HL-60 (cell line): ENCODE data around the gene DIPK1A.
A peak's percentile ranks its signal among the peaks of the same experiment; 100 is the strongest.

Source experiments
- DNase-seq, 2 experiments: peaks; one replicate each; pipeline ENCODE4 v3.0.0-alpha.2; 2010 to 2020; ENCODE audit warnings: low read depth in 1 of 2, low spot score in 1 of 2
- H3K27ac ChIP-seq: fragments of 250-450 bp; sonication (Bioruptor Pico); replicated peaks from 2 replicates; pipeline ENCODE4 v1.5.1; 2020; ENCODE audit warnings: mild to moderate bottlenecking, moderate library complexity
- H3K27me3 ChIP-seq: fragments of 250-450 bp; sonication (Bioruptor Pico); 2 replicates; pipeline ENCODE4 v1.5.1; 2021; ENCODE audit warnings: mild to moderate bottlenecking, moderate library complexity; ENCODE audit not compliant: insufficient read depth, poor library complexity, severe bottlenecking
- H3K4me3 ChIP-seq: replicated peaks from 2 replicates; pipeline ENCODE4 v1.5.1; 2011; ENCODE audit warnings: mild to moderate bottlenecking, control low read depth, low read length; ENCODE audit not compliant: insufficient read depth
- GABPA ChIP-seq: IDR thresholded peaks from 2 replicates; pipeline ENCODE4 v1.6.1; 2012; ENCODE audit warnings: low read depth
- POLR2AphosphoS5 ChIP-seq: IDR thresholded peaks from 2 replicates; pipeline ENCODE4 v1.6.1; 2012; ENCODE audit warnings: low read depth
- SPI1 ChIP-seq: IDR thresholded peaks from 2 replicates; pipeline ENCODE4 v1.6.1; 2012; ENCODE audit warnings: low read depth, mild to moderate bottlenecking, borderline replicate concordance
- TF ChIP-seq, protein P1 (sequence below): IDR thresholded peaks from one replicate; pipeline ENCODE4 v1.5.1; 2011; ENCODE audit warnings: low read length, control low read depth, inconsistent platforms; ENCODE audit not compliant: insufficient read depth
- TF ChIP-seq, protein P2 (sequence below): IDR thresholded peaks from 2 replicates; pipeline ENCODE4 v1.6.1; 2012; ENCODE audit warnings: low read depth; ENCODE audit not compliant: insufficient replicate concordance

The DIPK1A gene

DNA sequence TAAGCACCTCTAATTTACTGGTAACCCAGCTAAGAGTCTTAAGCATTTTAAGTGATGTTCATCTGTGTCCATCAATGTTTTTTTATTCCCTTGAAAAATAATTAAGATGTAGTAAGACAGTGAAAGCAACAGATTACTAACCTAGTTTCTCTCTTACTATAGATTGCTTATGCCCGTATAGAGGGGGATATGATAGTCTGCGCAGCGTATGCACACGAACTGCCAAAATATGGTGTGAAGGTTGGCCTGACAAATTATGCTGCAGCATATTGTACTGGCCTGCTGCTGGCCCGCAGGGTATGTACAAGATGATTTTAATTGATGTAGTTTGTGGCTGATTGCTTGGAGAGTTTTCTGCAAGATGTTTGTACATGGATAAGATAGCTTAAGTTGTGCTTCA, 126.6 kb downstream of the DIPK1A start:
- H3K27me3 ChIP-seq, result no peaks in the 10 kb centered on the region
- TF ChIP-seq POLR2AphosphoS5 (no peak), GABPA (no peak), SPI1 (no peak)
- TF ChIP-seq, protein P1, sequence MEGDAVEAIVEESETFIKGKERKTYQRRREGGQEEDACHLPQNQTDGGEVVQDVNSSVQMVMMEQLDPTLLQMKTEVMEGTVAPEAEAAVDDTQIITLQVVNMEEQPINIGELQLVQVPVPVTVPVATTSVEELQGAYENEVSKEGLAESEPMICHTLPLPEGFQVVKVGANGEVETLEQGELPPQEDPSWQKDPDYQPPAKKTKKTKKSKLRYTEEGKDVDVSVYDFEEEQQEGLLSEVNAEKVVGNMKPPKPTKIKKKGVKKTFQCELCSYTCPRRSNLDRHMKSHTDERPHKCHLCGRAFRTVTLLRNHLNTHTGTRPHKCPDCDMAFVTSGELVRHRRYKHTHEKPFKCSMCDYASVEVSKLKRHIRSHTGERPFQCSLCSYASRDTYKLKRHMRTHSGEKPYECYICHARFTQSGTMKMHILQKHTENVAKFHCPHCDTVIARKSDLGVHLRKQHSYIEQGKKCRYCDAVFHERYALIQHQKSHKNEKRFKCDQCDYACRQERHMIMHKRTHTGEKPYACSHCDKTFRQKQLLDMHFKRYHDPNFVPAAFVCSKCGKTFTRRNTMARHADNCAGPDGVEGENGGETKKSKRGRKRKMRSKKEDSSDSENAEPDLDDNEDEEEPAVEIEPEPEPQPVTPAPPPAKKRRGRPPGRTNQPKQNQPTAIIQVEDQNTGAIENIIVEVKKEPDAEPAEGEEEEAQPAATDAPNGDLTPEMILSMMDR, result no peak
- TF ChIP-seq, protein P2, sequence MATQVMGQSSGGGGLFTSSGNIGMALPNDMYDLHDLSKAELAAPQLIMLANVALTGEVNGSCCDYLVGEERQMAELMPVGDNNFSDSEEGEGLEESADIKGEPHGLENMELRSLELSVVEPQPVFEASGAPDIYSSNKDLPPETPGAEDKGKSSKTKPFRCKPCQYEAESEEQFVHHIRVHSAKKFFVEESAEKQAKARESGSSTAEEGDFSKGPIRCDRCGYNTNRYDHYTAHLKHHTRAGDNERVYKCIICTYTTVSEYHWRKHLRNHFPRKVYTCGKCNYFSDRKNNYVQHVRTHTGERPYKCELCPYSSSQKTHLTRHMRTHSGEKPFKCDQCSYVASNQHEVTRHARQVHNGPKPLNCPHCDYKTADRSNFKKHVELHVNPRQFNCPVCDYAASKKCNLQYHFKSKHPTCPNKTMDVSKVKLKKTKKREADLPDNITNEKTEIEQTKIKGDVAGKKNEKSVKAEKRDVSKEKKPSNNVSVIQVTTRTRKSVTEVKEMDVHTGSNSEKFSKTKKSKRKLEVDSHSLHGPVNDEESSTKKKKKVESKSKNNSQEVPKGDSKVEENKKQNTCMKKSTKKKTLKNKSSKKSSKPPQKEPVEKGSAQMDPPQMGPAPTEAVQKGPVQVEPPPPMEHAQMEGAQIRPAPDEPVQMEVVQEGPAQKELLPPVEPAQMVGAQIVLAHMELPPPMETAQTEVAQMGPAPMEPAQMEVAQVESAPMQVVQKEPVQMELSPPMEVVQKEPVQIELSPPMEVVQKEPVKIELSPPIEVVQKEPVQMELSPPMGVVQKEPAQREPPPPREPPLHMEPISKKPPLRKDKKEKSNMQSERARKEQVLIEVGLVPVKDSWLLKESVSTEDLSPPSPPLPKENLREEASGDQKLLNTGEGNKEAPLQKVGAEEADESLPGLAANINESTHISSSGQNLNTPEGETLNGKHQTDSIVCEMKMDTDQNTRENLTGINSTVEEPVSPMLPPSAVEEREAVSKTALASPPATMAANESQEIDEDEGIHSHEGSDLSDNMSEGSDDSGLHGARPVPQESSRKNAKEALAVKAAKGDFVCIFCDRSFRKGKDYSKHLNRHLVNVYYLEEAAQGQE, result no peak
- no peak for DNase-seq
- no peak overlapping the region for H3K4me3 ChIP-seq
- no peak overlapping the region; the same call in 1 of the 2 replicates for H3K27ac ChIP-seq

DNA sequence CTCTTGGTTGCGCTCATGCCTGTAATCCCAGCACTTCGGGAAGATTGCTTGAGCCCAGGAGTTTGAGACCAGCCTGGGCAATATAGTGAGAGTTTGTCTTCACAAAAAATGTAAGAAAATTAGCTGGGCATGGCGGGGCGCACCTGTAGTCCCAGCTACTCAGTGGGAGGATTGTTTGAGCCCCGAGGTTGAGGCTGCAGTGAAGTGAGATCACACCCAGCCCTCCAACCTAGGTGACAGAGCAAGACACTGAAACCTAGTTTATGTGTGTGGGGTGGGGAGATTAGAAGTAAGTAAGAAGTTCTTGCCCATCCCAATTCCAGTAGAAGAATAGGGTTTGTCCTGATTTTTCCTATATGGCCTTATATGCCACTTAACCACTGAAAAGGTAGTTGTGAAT, 127.4 kb downstream of the DIPK1A start:
- peak overlapping the region; percentile 98 for H3K27ac ChIP-seq
- no peaks in the 10 kb centered on the region for H3K27me3 ChIP-seq
- TF ChIP-seq, protein P2, result no peak
- TF ChIP-seq, protein P1, result no peak
- TF ChIP-seq POLR2AphosphoS5 (no peak), SPI1 (no peak), GABPA (no peak)
- no peak for DNase-seq
- peak overlapping the region; percentile 91 for H3K4me3 ChIP-seq

DNA sequence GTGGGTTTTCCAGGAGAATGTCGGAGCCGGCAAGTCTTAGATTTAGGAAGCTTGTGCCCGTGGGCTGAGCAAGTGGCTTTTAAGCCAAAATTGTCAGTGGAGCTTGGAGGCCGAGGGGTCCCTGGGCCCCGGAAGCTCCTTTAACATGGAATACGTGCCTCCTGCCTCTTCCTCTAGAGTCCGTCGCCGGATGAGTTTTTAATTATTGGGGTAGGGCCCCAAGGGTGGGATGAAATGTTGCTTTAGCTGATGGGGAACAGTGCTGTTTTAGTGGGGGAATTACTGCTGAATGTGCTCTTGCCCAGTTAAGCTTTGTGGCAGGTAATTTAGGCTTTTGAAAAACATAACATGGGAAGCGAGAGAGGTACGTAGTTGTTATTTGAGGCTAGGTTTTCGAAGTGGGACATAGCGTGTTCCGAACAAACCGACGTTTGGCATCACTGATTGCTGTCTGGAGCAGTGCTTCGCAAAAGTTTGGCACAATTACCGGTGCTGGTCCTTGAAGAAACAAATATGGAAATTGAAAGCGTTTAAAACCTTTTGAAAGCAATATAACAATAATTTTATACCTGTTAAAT, 128.6 kb downstream of the DIPK1A start:
- Histone ChIP-seq H3K4me3 (peak overlapping the region; percentile 91), H3K27me3 (no peaks in the 10 kb centered on the region), H3K27ac (peak overlapping the region; percentile 98)
- TF ChIP-seq SPI1 (no peak), POLR2AphosphoS5 (no peak), GABPA (no peak)
- TF ChIP-seq, protein P1, result no peak
- TF ChIP-seq, protein P2, result no peak
- no peak for DNase-seq
